DOHH2 (cell line): Measurements from ENCODE around the gene TTC23L.

Experiments
- H3F3A ChIP-seq: fragments of 200-600 bp; sonication (generic), shearing (Covaris generic); 2 replicates; pipeline ENCODE4 v1.6.0; 2016; ENCODE audit warnings: antibody characterized with exemption, mild to moderate bottlenecking; ENCODE audit not compliant: control insufficient read depth, insufficient read depth
- H3K27ac ChIP-seq: fragments of 200-600 bp; sonication (generic); 2 replicates; pipeline ENCODE4 v1.5.1; 2014; ENCODE audit warnings: low read depth, mild to moderate bottlenecking, low read length, moderate library complexity
- H3K27me3 ChIP-seq: fragments of 200-600 bp; sonication (generic); 2 replicates; pipeline ENCODE4 v1.6.1; 2014; ENCODE audit warnings: mild to moderate bottlenecking, low read length, mixed read lengths; ENCODE audit not compliant: control insufficient read depth
- H3K36me3 ChIP-seq: fragments of 200-600 bp; sonication (generic); 2 replicates; pipeline ENCODE4 v1.6.1; 2014; ENCODE audit warnings: mild to moderate bottlenecking, low read length, moderate library complexity, mixed read lengths; ENCODE audit not compliant: control insufficient read depth
- H3K4me1 ChIP-seq: fragments of 200-600 bp; sonication (generic); 2 replicates; pipeline ENCODE4 v1.6.1; 2014; ENCODE audit warnings: mild to moderate bottlenecking, low read length, mixed read lengths; ENCODE audit not compliant: control insufficient read depth
- H3K4me2 ChIP-seq: fragments of 200-600 bp; sonication (generic); 2 replicates; pipeline ENCODE4 v1.6.0; 2014; ENCODE audit warnings: mild to moderate bottlenecking, low read length, moderate library complexity
- H3K4me3 ChIP-seq: fragments of 200-600 bp; sonication (generic); 2 replicates; pipeline ENCODE4 v1.5.1; 2014; ENCODE audit warnings: mild to moderate bottlenecking, low read length, mixed read lengths
- H3K79me2 ChIP-seq: fragments of 200-600 bp; sonication (generic); 2 replicates; pipeline ENCODE4 v1.6.1; 2014; ENCODE audit warnings: mild to moderate bottlenecking, low read length, mixed read lengths; ENCODE audit not compliant: control insufficient read depth
- H3K9me2 ChIP-seq: fragments of 200-600 bp; sonication (generic); replicated peaks from 2 replicates; pipeline ENCODE4 v1.6.1; 2014; ENCODE audit warnings: mild to moderate bottlenecking, low read length, mixed read lengths; ENCODE audit not compliant: control insufficient read depth
- H3K9me3 ChIP-seq: fragments of 200-600 bp; sonication (generic); 2 replicates; pipeline ENCODE4 v1.6.1; 2014; ENCODE audit warnings: antibody characterized with exemption, low read length, mixed read lengths; ENCODE audit not compliant: control insufficient read depth, insufficient read depth
- H4K20me1 ChIP-seq: fragments of 200-600 bp; sonication (generic); 2 replicates; pipeline ENCODE4 v1.6.0; 2014; ENCODE audit warnings: low read depth, mild to moderate bottlenecking, antibody characterized with exemption, low read length, moderate library complexity; ENCODE audit not compliant: control insufficient read depth, insufficient read depth
- CTCF ChIP-seq: fragments of 200-600 bp; sonication (generic); IDR thresholded peaks from one replicate; pipeline ENCODE4 v1.5.1; 2014; ENCODE audit warnings: antibody characterized with exemption, mild to moderate bottlenecking, low read depth, low read length; ENCODE audit not compliant: poor library complexity, severe bottlenecking
- EZH2phosphoT487 ChIP-seq: fragments of 200-600 bp; sonication (generic); IDR thresholded peaks from 2 replicates; pipeline ENCODE4 v1.6.1; 2017; ENCODE audit warnings: borderline replicate concordance, mild to moderate bottlenecking, antibody characterized with exemption, low read length, moderate library complexity, mixed read lengths

The TTC23L gene

DNA sequence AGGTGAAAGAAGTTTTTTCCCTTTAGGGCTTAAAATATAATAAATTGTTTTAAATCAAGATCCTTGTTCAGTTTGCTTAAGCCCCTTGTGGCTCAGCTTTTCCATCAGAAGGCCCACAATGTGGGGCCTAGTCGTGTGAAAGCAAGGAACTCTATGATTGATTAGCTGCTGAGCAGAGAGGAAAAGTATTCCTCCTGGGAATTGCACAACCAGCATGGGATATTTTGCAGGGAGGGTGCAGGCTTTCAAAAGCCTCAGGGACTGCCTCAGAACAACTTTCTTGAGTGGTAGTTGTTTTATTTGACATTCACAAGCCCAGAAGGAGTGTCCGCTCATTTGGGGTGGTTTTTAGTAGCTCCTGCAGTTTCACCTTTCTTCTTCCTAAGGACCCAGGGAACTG lies 19.8 kb downstream of the TTC23L start:
- TF ChIP-seq EZH2phosphoT487: no peak
- no peak overlapping the region for H3K27ac ChIP-seq

GRCh38 chr5:34859253-34859652 lies 20.3 kb downstream of the TTC23L start:
- Histone ChIP-seq H3K4me2 (no peak overlapping the region), H3K9me2 (no peaks in the 10 kb centered on the region), H3K4me1 (peaks cover 4% of the 10 kb centered on the region), H3K4me3 (no peak overlapping the region), H3K27me3 (no peaks in the 10 kb centered on the region), H4K20me1 (no peaks in the 10 kb centered on the region), H3K79me2 (no peaks in the 10 kb centered on the region), H3K36me3 (no peaks in the 10 kb centered on the region), H3K27ac (no peak overlapping the region), H3K9me3 (no peaks in the 10 kb centered on the region), H3F3A (no peaks in the 10 kb centered on the region)
- TF ChIP-seq CTCF (no peak), EZH2phosphoT487 (no peak)

More for the DNA sequence above, 19.8 kb downstream of the TTC23L start:
- Histone ChIP-seq H3K4me1 (peaks cover 6% of the 10 kb centered on the region), H3K4me2 (no peak overlapping the region), H3K27me3 (no peaks in the 10 kb centered on the region), H4K20me1 (no peaks in the 10 kb centered on the region), H3K9me2 (no peaks in the 10 kb centered on the region), H3F3A (no peaks in the 10 kb centered on the region), H3K9me3 (no peaks in the 10 kb centered on the region), H3K36me3 (no peaks in the 10 kb centered on the region), H3K4me3 (no peak overlapping the region), H3K79me2 (no peaks in the 10 kb centered on the region)

- Histone ChIP-seq H4K20me1 (no peaks in the 10 kb centered on the region), H3K4me3 (no peak overlapping the region), H3F3A (no peaks in the 10 kb centered on the region), H3K27me3 (no peaks in the 10 kb centered on the region), H3K27ac (no peak overlapping the region), H3K4me2 (no peak overlapping the region), H3K79me2 (no peaks in the 10 kb centered on the region), H3K9me3 (no peaks in the 10 kb centered on the region), H3K36me3 (no peaks in the 10 kb centered on the region), H3K9me2 (no peaks in the 10 kb centered on the region), H3K4me1 (no peaks in the 10 kb centered on the region)
- TF ChIP-seq CTCF (no peak), EZH2phosphoT487 (no peak)
Measured at GRCh38 chr5:34863946-34864345, 25.0 kb downstream of the TTC23L start.

DNA sequence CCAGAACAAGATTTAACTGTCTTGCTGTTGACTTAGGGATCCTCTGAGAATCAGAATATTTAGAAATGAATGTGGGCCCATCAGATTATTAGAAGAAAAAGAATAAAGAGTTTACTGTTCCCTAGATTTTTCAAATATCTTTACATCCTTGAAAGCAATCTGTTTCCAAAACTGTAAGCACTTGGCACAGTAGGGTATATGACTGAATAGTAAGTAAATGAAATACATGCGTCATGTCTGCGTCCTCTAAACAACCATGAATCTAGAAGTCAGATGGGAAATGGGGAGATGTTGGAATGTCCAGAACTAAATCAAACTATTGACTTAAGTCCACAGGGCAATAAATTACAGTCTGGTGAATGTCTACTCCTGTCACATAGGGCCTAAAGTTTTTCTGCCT lies 26.1 kb downstream of the TTC23L start:
- no peaks in the 10 kb centered on the region for H3K9me2 ChIP-seq
- no peaks in the 10 kb centered on the region for H4K20me1 ChIP-seq
- TF ChIP-seq EZH2phosphoT487 (no peak), CTCF (no peak)
- no peaks in the 10 kb centered on the region for H3K79me2 ChIP-seq
- H3K4me1 ChIP-seq: no peaks in the 10 kb centered on the region
- no peak overlapping the region for H3K27ac ChIP-seq
- H3K4me3 ChIP-seq: no peak overlapping the region
- no peaks in the 10 kb centered on the region for H3K9me3 ChIP-seq
- no peaks in the 10 kb centered on the region for H3F3A ChIP-seq
- H3K27me3 ChIP-seq: no peaks in the 10 kb centered on the region; the same call in 1 of the 2 replicates
- no peaks in the 10 kb centered on the region for H3K36me3 ChIP-seq
- no peak overlapping the region for H3K4me2 ChIP-seq
